Measurements from ENCODE around the gene CGB3. TPM values are rescaled to one million over a fixed set of nuclear protein-coding genes. Genes with fewer than 3 reads are reported as not detected.
A peak's percentile ranks its signal among the peaks of the same experiment; 100 is the strongest.
"Not testable (repeated sequence)": the region's sequence is repeated elsewhere in the genome, so short reads cannot be mapped to it uniquely, and the experiment has no call there.

CGB3 gene
- total and polyA plus RNA-seq, 7 experiments from 2014 or later = not detected

- H3K27ac Mint-ChIP-seq, CTCF ChIA-PET, ATAC-seq: not testable (repeated sequence)
Observed at GRCh38 chr19:49043548-49043947, 19.4 kb upstream of the CGB3 start, which contains the start of gene CGB5. Gene CGB5, plus strand, starts transcription at chr19:49043848. Its CDS starts 362 bp downstream, at chr19:49044210.

GRCh38 chr19:49042666-49043065 is 18.5 kb upstream of the CGB3 start:
- CTCF ChIA-PET; H3K4me1 ChIP-seq (ENCODE audit: control insufficient read depth in 2 of 2, insufficient read depth in 2 of 2, low read length in 2 of 2); intact Hi-C loops (cut with micrococcal nuclease); H3K36me3 ChIP-seq (ENCODE audit: control insufficient read depth in 2 of 3, insufficient read depth in 3 of 3, low read length in 3 of 3); H3K27me3 Mint-ChIP-seq; H3K36me3 Mint-ChIP-seq; H3K4me3 ChIP-seq (ENCODE audit: low read length); H3K4me3 Mint-ChIP-seq; H3K4me1 Mint-ChIP-seq; H3K27ac Mint-ChIP-seq; H3K27me3 ChIP-seq (ENCODE audit: control insufficient read depth in 2 of 2, insufficient read depth in 2 of 2, low read length in 2 of 2); DNase-seq; H3K9me3 Mint-ChIP-seq; ATAC-seq; H3K27ac ChIP-seq (ENCODE audit: low read depth, low read length); H3K9me3 ChIP-seq (ENCODE audit: control insufficient read depth in 2 of 3, low read length in 3 of 3); POLR2A ChIA-PET: not testable (repeated sequence)

More at GRCh38 chr19:49043548-49043947, 19.4 kb upstream of the CGB3 start, which contains the start of gene CGB5:
- H3K4me3 Mint-ChIP-seq; H3K9me3 Mint-ChIP-seq; H3K4me1 Mint-ChIP-seq; H3K27me3 Mint-ChIP-seq; H3K27ac ChIP-seq (ENCODE audit: low read depth, low read length); H3K27me3 ChIP-seq (ENCODE audit: control insufficient read depth in 2 of 2, insufficient read depth in 2 of 2, low read length in 2 of 2); H3K9me3 ChIP-seq (ENCODE audit: control insufficient read depth in 2 of 3, low read length in 3 of 3); POLR2A ChIA-PET; H3K4me3 ChIP-seq (ENCODE audit: low read length); intact Hi-C loops (cut with micrococcal nuclease); H3K4me1 ChIP-seq (ENCODE audit: control insufficient read depth in 2 of 2, insufficient read depth in 2 of 2, low read length in 2 of 2); H3K36me3 Mint-ChIP-seq; H3K36me3 ChIP-seq (ENCODE audit: control insufficient read depth in 2 of 3, insufficient read depth in 3 of 3, low read length in 3 of 3); DNase-seq: not testable (repeated sequence)

- ChIA-PET POLR2A (no interaction called here), CTCF (no interaction called here)
- no peaks in the 10 kb centered on the region for H3K27me3 ChIP-seq (ENCODE audit: control insufficient read depth in 2 of 2, insufficient read depth in 2 of 2, low read length in 2 of 2)
- Mint-ChIP-seq H3K27ac (no peak overlapping the region), H3K9me3 (no peaks in the 10 kb centered on the region), H3K27me3 (no peaks in the 10 kb centered on the region), H3K36me3 (no peaks in the 10 kb centered on the region), H3K4me3 (no peak overlapping the region), H3K4me1 (no peaks in the 10 kb centered on the region)
- H3K4me3 ChIP-seq (ENCODE audit: low read length) = no peak overlapping the region
- DNase-seq = no peak
- ATAC-seq = no peak
- intact Hi-C loops (cut with micrococcal nuclease) = no loop called here
- H3K36me3 ChIP-seq (ENCODE audit: control insufficient read depth in 2 of 3, insufficient read depth in 3 of 3, low read length in 3 of 3) = no peaks in the 10 kb centered on the region
- H3K27ac ChIP-seq (ENCODE audit: low read depth, low read length) = no peak overlapping the region
- no peaks in the 10 kb centered on the region for H3K9me3 ChIP-seq (ENCODE audit: control insufficient read depth in 2 of 3, low read length in 3 of 3)
- H3K4me1 ChIP-seq (ENCODE audit: control insufficient read depth in 2 of 2, insufficient read depth in 2 of 2, low read length in 2 of 2) = no peaks in the 10 kb centered on the region
Observed at GRCh38 chr19:49042177-49042576, 18.0 kb upstream of the CGB3 start.

- H3K4me1 Mint-ChIP-seq; H3K27ac ChIP-seq (ENCODE audit: low read depth, low read length); ATAC-seq; CTCF ChIA-PET; H3K4me1 ChIP-seq (ENCODE audit: control insufficient read depth in 2 of 2, insufficient read depth in 2 of 2, low read length in 2 of 2); H3K36me3 ChIP-seq (ENCODE audit: control insufficient read depth in 2 of 3, insufficient read depth in 3 of 3, low read length in 3 of 3); H3K27ac Mint-ChIP-seq; H3K27me3 Mint-ChIP-seq; POLR2A ChIA-PET; H3K9me3 ChIP-seq (ENCODE audit: control insufficient read depth in 2 of 3, low read length in 3 of 3); H3K36me3 Mint-ChIP-seq; H3K27me3 ChIP-seq (ENCODE audit: control insufficient read depth in 2 of 2, insufficient read depth in 2 of 2, low read length in 2 of 2); DNase-seq; H3K9me3 Mint-ChIP-seq; intact Hi-C loops (cut with micrococcal nuclease); H3K4me3 Mint-ChIP-seq; H3K4me3 ChIP-seq (ENCODE audit: low read length): not testable (repeated sequence)
Observed at GRCh38 chr19:49039736-49040135, 15.6 kb upstream of the CGB3 start.

- intact Hi-C loops (cut with micrococcal nuclease); H3K4me1 Mint-ChIP-seq; POLR2A ChIA-PET; H3K4me1 ChIP-seq (ENCODE audit: control insufficient read depth in 2 of 2, insufficient read depth in 2 of 2, low read length in 2 of 2); CTCF ChIA-PET; H3K4me3 ChIP-seq (ENCODE audit: low read length); H3K4me3 Mint-ChIP-seq; ATAC-seq; H3K27ac ChIP-seq (ENCODE audit: low read depth, low read length); H3K36me3 ChIP-seq (ENCODE audit: control insufficient read depth in 2 of 3, insufficient read depth in 3 of 3, low read length in 3 of 3); DNase-seq; H3K9me3 Mint-ChIP-seq; H3K36me3 Mint-ChIP-seq; H3K27ac Mint-ChIP-seq; H3K9me3 ChIP-seq (ENCODE audit: control insufficient read depth in 2 of 3, low read length in 3 of 3); H3K27me3 Mint-ChIP-seq; H3K27me3 ChIP-seq (ENCODE audit: control insufficient read depth in 2 of 2, insufficient read depth in 2 of 2, low read length in 2 of 2): not testable (repeated sequence)
Observed at GRCh38 chr19:49038557-49039276, 14.6 kb upstream of the CGB3 start.

GRCh38 chr19:49038111-49038510 is 14.0 kb upstream of the CGB3 start:
- ATAC-seq; intact Hi-C loops (cut with micrococcal nuclease); CTCF ChIA-PET; H3K4me1 ChIP-seq (ENCODE audit: control insufficient read depth in 2 of 2, insufficient read depth in 2 of 2, low read length in 2 of 2); H3K27ac ChIP-seq (ENCODE audit: low read depth, low read length); H3K9me3 Mint-ChIP-seq; H3K4me3 ChIP-seq (ENCODE audit: low read length); POLR2A ChIA-PET; H3K27ac Mint-ChIP-seq; DNase-seq; H3K27me3 Mint-ChIP-seq; H3K4me1 Mint-ChIP-seq; H3K36me3 ChIP-seq (ENCODE audit: control insufficient read depth in 2 of 3, insufficient read depth in 3 of 3, low read length in 3 of 3); H3K9me3 ChIP-seq (ENCODE audit: control insufficient read depth in 2 of 3, low read length in 3 of 3); H3K4me3 Mint-ChIP-seq; H3K27me3 ChIP-seq (ENCODE audit: control insufficient read depth in 2 of 2, insufficient read depth in 2 of 2, low read length in 2 of 2); H3K36me3 Mint-ChIP-seq: not testable (repeated sequence)

- DNase-seq = peak in 3 of 9 donors; percentile 23 to 51 (median 42)
- H3K9me3 ChIP-seq (ENCODE audit: control insufficient read depth in 2 of 3, low read length in 3 of 3); H3K27me3 Mint-ChIP-seq; H3K27ac Mint-ChIP-seq; H3K4me1 Mint-ChIP-seq; ATAC-seq; H3K4me3 ChIP-seq (ENCODE audit: low read length); H3K36me3 Mint-ChIP-seq; POLR2A ChIA-PET; H3K27ac ChIP-seq (ENCODE audit: low read depth, low read length); H3K9me3 Mint-ChIP-seq; intact Hi-C loops (cut with micrococcal nuclease); H3K4me3 Mint-ChIP-seq; H3K36me3 ChIP-seq (ENCODE audit: control insufficient read depth in 2 of 3, insufficient read depth in 3 of 3, low read length in 3 of 3); H3K27me3 ChIP-seq (ENCODE audit: control insufficient read depth in 2 of 2, insufficient read depth in 2 of 2, low read length in 2 of 2); H3K4me1 ChIP-seq (ENCODE audit: control insufficient read depth in 2 of 2, insufficient read depth in 2 of 2, low read length in 2 of 2): not testable (repeated sequence)
- CTCF ChIA-PET = interaction anchor here (0.6 kb wide), 1 partner anchor 741 kb away, joined by 5 read pairs; no protein-coding TSS in a partner anchor
Observed at GRCh38 chr19:49036815-49037214, 12.7 kb upstream of the CGB3 start, which contains the start of gene CGB1. Gene CGB1, minus strand, starts transcription at chr19:49036895. Its CDS starts 184 bp downstream, at chr19:49036711.
